GM21619 (cell line): Measurements from ENCODE around the gene TMEM17.

ENCODE experiments used
- ATAC-seq: cut with Tn5 transposase; IDR thresholded peaks from one replicate; pipeline ENCODE4 v1.9.1; 2021; ENCODE audit not compliant: unreplicated experiment

TMEM17 gene

GRCh38 chr2:62512384-62512783 lies 6.4 kb upstream of the TMEM17 start:
- no peak for ATAC-seq

DNA sequence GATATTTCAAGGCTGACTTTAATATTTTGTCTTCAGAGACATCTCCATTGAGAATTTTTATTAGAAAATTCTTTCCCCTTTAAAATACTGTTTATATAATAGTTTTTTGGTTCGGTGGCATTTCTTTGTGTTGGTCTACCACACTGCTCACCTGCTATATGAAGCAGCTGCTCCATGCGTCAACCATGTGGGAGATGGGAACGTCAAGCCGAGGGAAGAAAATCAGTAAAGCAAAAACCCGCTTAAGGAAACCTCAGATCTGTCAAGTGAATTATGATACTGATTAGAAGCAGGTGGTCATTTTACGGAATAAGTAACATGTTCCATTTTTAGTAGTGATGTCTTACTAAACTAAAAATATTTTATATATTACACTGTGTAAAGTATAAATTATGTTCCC lies 5.6 kb upstream of the TMEM17 start:
- no peak for ATAC-seq

DNA sequence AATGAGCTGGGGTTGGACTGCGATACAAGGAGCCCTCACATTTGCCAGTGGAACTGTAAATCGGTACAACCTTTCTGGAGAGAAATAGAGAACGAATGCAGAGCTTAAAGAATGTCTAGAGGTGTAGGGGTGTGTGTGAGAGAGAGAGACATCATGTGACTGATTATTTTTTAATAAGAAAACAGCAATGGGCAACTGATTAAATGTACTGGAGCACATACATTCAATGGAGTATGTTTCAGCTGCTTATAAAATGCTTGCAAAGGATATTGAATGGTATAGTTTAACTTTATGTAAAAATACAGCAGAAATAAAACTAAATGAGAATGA lies 391 bp upstream of the TMEM17 start:
- ATAC-seq: peak; percentile 21

DNA sequence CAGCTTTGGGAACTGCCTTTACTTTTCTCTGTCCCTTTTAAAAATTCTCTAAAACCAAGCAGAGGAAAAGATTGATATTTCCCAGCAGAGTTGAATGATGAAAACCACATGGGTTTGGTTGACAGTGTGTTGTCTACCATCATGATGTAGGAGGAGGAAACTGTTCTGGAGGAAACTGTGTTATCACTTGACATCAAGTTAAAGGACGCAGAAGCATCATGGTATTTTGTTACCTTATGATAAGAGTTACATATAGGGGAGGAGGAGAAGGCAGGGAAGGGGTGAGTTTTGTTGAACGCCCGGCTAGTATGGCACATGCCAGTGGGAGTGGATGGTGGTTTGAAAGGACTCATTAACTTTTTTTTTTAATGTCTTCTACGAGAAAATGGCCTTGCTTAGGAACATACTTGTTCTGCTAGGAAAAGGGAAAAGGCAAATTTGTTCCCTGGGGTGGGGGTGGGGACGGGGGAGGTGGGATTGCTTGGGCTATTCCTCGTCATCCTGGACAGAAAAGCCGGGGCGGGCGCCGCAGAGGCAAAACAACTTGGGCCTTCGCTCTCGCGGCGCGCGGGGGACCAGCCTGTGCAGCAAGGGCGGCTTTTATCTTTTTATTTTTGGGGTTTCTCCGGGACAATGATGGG lies 766 bp downstream of the TMEM17 start:
- ATAC-seq: no peak

DNA sequence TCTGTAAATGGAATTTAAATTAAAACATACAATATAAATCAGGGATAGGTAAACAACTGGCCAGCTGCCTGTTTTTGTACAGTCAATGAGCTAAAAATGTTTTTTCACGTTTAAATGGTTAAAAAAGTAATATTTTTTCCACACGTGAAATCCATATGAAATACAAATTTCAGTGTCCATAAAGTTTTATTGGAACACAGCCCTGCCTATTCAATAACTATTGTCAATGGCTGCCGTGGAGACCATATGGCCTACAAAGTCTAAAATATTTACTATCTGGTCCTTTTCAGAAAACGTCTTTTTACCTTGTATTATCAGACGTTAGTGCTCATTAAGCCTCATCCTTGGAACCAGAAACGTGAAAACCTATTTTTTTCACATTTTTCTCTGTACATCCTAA lies 1.3 kb downstream of the TMEM17 start:
- no peak for ATAC-seq

DNA sequence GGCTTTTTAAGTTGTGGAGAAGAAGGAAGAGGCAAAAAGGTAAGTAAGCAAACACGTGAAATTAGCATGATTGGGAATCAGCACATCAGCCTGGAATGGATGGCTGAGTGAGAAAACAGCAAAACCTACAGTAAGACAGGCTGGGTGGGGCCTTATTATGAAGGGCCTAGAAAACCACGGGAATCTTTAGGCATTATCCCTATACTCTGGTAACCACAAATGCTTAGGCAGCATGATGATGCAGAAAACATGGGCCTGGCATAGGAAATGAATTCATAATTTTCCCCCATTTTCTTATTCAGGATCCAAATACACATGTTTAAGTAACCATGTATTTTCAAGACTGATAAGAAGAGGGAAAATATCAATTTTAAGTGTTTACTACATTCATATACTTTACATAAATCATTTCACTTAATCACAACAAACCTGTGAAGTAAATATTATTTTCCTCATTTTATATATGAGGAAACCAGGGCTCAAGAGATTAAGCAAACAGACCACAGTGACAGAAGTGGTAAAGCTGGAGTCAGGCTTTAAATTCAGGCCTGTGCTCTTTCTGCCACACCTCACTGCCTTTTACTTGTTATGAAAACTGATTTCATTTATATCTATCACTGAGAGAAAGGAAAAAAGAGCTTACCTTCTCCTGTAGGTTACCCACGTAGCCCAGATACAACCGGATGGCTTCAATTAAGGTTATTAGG lies 4.0 kb downstream of the TMEM17 start:
- no peak for ATAC-seq

- ATAC-seq: no peak
Observed at GRCh38 chr2:62501069-62501468, 4.9 kb downstream of the TMEM17 start.

GRCh38 chr2:62499430-62500060 lies 6.5 kb downstream of the TMEM17 start:
- ATAC-seq: no peak

GRCh38 chr2:62498739-62499138 lies 7.3 kb downstream of the TMEM17 start:
- no peak for ATAC-seq

- no peak for ATAC-seq
Observed at GRCh38 chr2:62495761-62496160, 10.2 kb downstream of the TMEM17 start.

DNA sequence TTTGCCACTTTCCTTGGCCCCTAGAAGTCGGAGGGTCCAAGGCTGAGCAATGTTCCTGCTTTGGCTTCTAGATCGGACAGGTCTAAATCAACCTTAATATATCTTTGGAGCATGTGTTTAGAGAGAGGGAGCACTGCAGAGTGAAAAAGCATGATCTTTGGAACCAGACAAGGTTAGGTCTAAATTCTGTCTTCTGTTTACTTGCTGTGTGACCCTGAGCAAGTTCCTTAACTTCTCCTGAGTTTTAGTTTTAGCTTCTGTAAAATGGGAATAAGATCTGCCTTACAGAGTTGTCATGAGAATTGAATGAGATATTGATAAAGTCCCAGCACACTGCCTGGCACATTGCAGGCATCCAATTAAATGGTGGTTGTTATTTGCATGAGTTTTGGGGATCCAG lies 13.9 kb downstream of the TMEM17 start:
- no peak for ATAC-seq

- ATAC-seq: no peak
Observed at GRCh38 chr2:62489702-62490101, 16.3 kb downstream of the TMEM17 start.

DNA sequence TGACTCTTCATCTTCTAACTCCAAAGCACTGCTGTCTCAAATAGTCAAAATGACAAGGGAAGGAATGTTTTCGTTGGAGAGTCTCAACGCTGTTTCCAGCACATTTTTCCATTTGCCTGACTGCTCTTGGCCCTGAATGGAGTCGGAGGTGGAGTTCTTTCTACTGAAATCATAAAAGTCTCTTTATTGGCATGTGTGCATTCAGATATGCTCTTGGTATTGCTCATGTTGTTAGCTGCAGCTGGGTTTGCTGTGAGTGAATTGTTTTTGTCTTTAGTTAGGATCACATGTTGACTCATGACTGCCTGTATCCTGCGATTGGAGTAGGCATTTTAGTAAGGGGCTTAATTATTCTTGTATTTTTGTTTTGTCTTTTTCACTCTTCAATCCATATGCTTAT lies 16.8 kb downstream of the TMEM17 start:
- ATAC-seq: no peak

DNA sequence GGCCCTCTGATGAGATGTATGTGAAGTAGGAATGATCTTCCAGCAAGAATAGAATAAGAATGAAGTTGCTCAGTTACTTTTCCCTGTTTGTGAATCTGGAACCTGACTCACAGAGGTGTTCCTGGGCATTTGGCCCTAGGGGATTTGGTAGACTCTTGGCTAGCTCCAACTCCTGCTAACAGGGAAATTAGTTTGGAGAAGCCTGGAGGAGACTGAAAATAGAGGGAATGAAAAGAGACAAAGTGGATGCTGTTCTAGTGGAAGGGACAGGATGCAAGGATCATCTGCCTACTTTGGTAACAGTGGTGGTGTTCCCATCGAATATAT lies 19.6 kb downstream of the TMEM17 start:
- no peak for ATAC-seq

- ATAC-seq: no peak
Observed at GRCh38 chr2:62485761-62486438, 20.1 kb downstream of the TMEM17 start.

DNA sequence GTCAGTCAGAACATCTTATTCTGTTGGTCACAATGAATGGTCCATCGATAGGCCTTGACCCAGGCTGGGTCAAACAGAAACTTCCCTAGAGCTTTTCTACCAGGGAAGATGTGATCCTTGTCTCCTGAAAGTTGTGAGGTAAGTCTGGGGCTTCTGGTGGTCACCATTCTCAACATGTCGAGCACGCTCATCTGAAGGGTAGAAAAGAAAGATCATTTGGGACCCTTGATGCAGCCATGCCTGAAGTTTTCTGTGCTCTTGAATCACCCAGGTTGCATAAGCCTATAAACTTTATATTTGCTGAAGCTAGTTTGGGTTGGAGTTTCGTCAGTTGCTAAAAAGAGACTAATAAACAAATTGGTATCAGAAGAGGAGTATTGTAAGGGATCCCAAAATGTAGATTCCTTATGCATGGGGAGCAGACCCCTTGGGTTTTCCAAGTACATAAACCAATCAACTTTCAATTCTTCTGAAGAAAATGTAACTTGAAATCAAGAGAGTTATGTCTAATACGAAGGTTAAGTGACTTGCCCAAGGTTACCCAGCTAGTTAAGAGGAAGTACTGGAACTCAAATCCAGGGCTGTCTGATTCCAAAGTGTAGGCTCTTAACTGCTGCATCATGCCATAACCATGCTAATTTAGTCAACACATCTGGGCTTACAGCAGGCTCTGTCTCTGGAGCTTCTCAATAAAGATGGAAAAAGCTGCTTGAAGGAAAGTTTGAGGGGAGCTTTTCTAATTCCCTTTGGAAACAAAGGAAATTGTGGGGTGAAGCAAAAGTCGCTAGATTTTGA lies 23.2 kb downstream of the TMEM17 start:
- ATAC-seq: no peak

DNA sequence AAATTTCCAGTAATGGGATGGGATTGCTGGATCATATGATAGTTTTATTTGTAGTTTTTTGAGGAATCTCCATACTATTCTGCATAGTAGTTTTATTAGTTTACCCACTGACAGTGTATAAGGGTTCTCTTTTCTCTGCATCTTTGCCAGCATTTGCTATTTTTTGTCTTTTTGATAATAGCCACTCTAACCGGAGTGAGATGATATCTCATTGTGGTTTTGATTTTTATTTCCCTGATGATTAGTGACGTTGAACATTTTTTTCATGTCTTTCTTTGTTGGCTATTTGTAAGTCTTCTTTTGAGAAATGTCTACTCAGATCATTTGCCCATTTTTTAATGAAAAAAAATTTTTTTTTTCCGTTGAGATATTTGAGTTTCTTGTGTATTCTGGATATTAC lies 26.1 kb downstream of the TMEM17 start:
- ATAC-seq: no peak

DNA sequence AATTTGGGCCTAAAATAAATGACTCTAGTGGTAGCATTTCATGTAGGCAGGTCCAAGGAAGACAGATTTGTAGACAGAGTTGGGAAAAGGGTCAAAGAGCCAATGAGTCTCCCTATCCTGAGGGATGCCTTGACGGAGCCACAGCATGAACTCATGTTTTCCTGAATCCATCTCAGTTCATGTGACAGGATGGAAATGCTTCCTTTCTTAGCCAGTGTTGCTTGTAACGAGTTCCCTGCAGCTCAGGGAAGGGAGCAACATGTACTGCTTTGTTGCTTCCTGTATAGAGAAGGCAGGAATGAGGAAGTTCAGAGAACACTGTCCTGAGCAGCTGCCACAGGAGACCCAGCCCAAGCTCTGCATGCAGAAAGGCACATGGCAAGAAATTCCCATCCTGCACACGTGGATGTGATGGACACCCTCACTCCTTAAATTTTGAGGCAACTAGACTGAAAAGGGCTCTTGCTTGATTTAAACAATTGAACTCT lies 27.9 kb downstream of the TMEM17 start:
- no peak for ATAC-seq

DNA sequence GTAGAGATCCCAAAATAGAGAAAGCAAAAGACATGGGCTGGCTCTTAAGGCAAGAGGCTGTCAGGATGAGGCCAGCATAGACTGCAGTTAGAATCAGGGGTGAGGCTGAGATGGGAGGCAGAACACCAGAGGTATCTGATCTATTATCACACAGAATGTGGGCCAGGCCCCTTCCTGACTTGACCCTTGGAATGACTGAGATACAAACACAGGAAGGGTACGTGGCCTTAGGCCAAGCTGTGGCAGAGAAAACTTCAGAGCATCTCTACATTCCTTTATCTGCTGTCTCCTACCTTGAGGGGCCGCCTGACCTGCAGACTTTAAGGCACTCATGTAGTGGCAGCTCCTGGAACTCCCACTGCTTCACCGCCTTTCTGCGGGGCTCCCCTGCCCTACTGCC lies 28.4 kb downstream of the TMEM17 start:
- no peak for ATAC-seq

- no peak for ATAC-seq
Observed at GRCh38 chr2:62475172-62476011, 30.6 kb downstream of the TMEM17 start.
